ENCODE data around the gene DIRAS1.

The DIRAS1 gene

DNA sequence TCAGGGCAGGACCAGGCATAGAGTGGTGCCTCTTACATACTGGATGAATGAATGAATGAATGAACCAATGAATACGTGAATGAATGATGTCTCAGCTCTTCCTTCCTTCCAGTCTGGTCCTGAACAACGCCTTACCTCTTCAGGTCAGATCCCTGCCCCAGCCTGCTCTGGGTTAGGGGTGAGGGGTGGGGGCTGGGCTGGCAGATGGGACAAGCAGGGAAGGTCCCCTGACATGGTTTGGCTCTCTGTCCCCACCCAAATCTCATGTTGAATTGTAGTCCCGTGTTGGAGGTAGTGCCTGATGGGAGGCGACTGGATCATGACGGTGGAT lies 9.3 kb downstream of the DIRAS1 start:
- Histone ChIP-seq H3K79me2 (ENCODE audit: low read length) (no peaks in the 10 kb centered on the region), H3K27ac (ENCODE audit: low read length) (no peak overlapping the region), H3K4me3 (ENCODE audit: low read length) (no peak overlapping the region), H3K4me1 (ENCODE audit: low read length) (peaks cover 15% of the 10 kb centered on the region), H2AFZ (ENCODE audit: low read depth, low read length) (no peak overlapping the region), H3K9ac (ENCODE audit: low read length) (no peak overlapping the region), H3K36me3 (replicated peaks; ENCODE audit: low read depth, low read length) (no peaks in the 10 kb centered on the region), H3K9me3 (ENCODE audit: insufficient read depth, low read length) (peaks cover 10% of the 10 kb centered on the region), H3K4me2 (ENCODE audit: low read length) (no peak overlapping the region), H3K27me3 (ENCODE audit: low read depth, low read length) (peaks cover 6% of the 10 kb centered on the region; the same call in 1 of the 2 replicates), H4K20me1 (ENCODE audit: insufficient read depth, low read length) (no peaks in the 10 kb centered on the region)
- TF ChIP-seq, protein P1, sequence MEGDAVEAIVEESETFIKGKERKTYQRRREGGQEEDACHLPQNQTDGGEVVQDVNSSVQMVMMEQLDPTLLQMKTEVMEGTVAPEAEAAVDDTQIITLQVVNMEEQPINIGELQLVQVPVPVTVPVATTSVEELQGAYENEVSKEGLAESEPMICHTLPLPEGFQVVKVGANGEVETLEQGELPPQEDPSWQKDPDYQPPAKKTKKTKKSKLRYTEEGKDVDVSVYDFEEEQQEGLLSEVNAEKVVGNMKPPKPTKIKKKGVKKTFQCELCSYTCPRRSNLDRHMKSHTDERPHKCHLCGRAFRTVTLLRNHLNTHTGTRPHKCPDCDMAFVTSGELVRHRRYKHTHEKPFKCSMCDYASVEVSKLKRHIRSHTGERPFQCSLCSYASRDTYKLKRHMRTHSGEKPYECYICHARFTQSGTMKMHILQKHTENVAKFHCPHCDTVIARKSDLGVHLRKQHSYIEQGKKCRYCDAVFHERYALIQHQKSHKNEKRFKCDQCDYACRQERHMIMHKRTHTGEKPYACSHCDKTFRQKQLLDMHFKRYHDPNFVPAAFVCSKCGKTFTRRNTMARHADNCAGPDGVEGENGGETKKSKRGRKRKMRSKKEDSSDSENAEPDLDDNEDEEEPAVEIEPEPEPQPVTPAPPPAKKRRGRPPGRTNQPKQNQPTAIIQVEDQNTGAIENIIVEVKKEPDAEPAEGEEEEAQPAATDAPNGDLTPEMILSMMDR (IDR thresholded peaks at IDR 0.05; ENCODE audit: low read depth, low read length) = no peak
- no peak for TF ChIP-seq EZH2phosphoT487 (IDR thresholded peaks at IDR 0.05; ENCODE audit: low read depth)

DNA sequence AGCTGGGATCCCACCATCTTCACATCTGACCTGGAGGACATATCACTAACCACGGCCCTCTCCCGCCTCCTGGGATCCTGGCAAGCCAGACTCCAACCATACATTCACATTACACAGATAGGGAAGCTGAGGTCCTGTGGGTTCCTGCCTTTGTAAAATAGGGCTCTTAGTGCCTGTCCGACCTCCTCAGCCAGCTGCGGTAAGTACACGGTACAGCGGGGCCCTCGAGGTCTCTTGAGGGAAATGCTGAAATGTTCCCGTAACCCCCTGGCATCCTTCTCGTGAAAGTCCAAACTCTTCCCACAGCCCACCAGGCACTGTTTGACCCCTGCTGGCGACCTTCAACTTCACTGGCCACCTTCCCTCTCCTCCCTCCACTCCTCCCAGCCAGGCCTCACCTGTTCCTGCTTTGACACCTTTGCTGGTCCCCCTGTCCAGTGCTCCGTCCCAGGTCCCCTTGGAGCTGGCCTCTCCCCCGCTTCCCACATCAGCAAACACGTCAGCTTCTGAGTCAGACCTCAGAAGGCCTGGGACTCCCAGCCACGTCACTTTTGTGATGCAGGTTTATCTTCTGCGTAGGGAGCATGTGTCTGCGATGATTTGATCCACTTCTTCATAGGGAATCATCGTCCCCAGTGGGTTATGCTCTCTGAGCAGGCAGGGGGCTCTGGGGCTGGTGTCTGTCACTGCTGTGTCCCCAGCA lies 9.8 kb downstream of the DIRAS1 start:
- Histone ChIP-seq H3K9ac (ENCODE audit: low read length) (no peak overlapping the region), H3K4me2 (ENCODE audit: low read length) (no peak overlapping the region), H3K27ac (ENCODE audit: low read length) (no peak overlapping the region), H3K4me3 (ENCODE audit: low read length) (no peak overlapping the region), H3K4me1 (ENCODE audit: low read length) (peaks cover 15% of the 10 kb centered on the region), H2AFZ (ENCODE audit: low read depth, low read length) (no peak overlapping the region), H4K20me1 (ENCODE audit: insufficient read depth, low read length) (no peaks in the 10 kb centered on the region), H3K79me2 (ENCODE audit: low read length) (no peaks in the 10 kb centered on the region), H3K36me3 (replicated peaks; ENCODE audit: low read depth, low read length) (no peaks in the 10 kb centered on the region), H3K9me3 (ENCODE audit: insufficient read depth, low read length) (peaks cover 10% of the 10 kb centered on the region), H3K27me3 (ENCODE audit: low read depth, low read length) (peaks cover 6% of the 10 kb centered on the region; the same call in 1 of the 2 replicates)
- no peak for TF ChIP-seq EZH2phosphoT487 (IDR thresholded peaks at IDR 0.05; ENCODE audit: low read depth)
- TF ChIP-seq, protein P1 (IDR thresholded peaks at IDR 0.05; ENCODE audit: low read depth, low read length) = no peak

DNA sequence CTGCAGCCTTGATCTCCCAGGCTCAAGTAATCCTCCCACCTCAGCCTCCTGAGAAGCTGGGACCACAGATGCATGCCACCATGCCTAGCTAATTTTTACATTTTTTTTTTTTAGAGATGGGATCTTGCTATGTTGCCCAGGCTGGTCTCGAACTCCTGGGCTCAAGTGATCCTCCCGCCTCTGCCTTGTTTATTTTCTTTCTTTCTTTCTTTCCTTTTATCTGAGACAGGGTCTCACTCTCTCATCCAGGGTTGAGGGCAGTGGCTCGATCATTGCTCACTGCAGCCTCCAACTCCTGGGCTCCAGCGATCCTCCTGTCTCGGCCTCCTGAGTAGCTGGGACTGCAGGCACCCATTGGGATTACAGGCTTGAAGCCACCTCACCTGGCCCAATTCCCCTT lies 14.9 kb downstream of the DIRAS1 start:
- Histone ChIP-seq H3K27me3 (ENCODE audit: low read depth, low read length) (peaks cover 10% of the 10 kb centered on the region), H3K4me3 (ENCODE audit: low read length) (no peak overlapping the region), H3K36me3 (replicated peaks; ENCODE audit: low read depth, low read length) (no peaks in the 10 kb centered on the region), H3K4me1 (ENCODE audit: low read length) (peaks cover 12% of the 10 kb centered on the region), H3K9ac (ENCODE audit: low read length) (no peak overlapping the region), H3K79me2 (ENCODE audit: low read length) (no peaks in the 10 kb centered on the region), H4K20me1 (ENCODE audit: insufficient read depth, low read length) (no peaks in the 10 kb centered on the region), H3K27ac (ENCODE audit: low read length) (no peak overlapping the region), H3K4me2 (ENCODE audit: low read length) (no peak overlapping the region), H3K9me3 (ENCODE audit: insufficient read depth, low read length) (0 out of 2 replicates have a peak, but pooled peaks cover 3% of the 10 kb centered on the region), H2AFZ (ENCODE audit: low read depth, low read length) (no peak overlapping the region)
- TF ChIP-seq EZH2phosphoT487 (IDR thresholded peaks at IDR 0.05; ENCODE audit: low read depth) = no peak
- TF ChIP-seq, protein P1 (IDR thresholded peaks at IDR 0.05; ENCODE audit: low read depth, low read length) = no peak

DNA sequence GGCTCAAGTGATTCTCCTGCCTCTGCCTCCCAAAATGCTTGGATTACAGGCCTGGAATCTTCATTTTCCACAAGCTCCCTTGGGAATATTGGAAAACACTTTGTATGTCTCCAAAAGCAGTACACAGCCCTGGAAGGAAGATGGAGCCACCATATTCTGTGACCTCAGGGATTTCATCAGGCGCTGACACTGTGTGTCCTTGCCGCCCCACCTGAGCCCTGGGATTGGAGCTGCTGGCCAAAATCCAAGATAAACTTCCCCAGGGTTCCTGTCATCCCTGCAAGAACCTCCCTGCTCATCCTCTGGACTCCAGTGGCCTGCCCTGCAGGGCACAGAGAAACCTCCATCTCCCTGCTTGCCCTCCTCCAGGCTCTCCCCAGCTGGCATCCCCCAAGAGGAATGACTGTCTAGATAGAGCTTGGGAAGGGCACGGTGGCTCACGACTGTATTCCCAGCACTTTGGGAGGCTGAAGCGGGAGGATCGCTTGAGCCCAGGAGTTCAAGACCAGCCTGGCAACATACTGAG lies 17.4 kb downstream of the DIRAS1 start:
- H3K79me2 ChIP-seq (ENCODE audit: low read length) = no peaks in the 10 kb centered on the region
- TF ChIP-seq, protein P1 (IDR thresholded peaks at IDR 0.05; ENCODE audit: low read depth, low read length) = no peak
- no peak for TF ChIP-seq EZH2phosphoT487 (IDR thresholded peaks at IDR 0.05; ENCODE audit: low read depth)
- no peak overlapping the region for H3K27ac ChIP-seq (ENCODE audit: low read length)
- H3K9ac ChIP-seq (ENCODE audit: low read length) = no peak overlapping the region
- no peak overlapping the region for H3K4me2 ChIP-seq (ENCODE audit: low read length)
- H3K9me3 ChIP-seq (ENCODE audit: insufficient read depth, low read length) = 0 out of 2 replicates have a peak, but pooled peaks cover 3% of the 10 kb centered on the region
- H4K20me1 ChIP-seq (ENCODE audit: insufficient read depth, low read length) = no peaks in the 10 kb centered on the region
- H2AFZ ChIP-seq (ENCODE audit: low read depth, low read length) = no peak overlapping the region
- peaks cover 15% of the 10 kb centered on the region for H3K4me1 ChIP-seq (ENCODE audit: low read length)
- H3K27me3 ChIP-seq (ENCODE audit: low read depth, low read length) = peaks cover 13% of the 10 kb centered on the region; the same call in 1 of the 2 replicates
- H3K36me3 ChIP-seq (replicated peaks; ENCODE audit: low read depth, low read length) = no peaks in the 10 kb centered on the region
- no peak overlapping the region for H3K4me3 ChIP-seq (ENCODE audit: low read length)

Measured in OCI-LY3 (cell line).